ENCODE results near the gene TBC1D21. TPM values are rescaled to one million over a fixed set of nuclear protein-coding genes. Genes with fewer than 3 reads are reported as not detected.

The TBC1D21 gene
- total and polyA plus RNA-seq, 2 of the 8 experiments (the other 6 are each of a cell fraction or from before 2014, with no cell fraction given): not detected

DNA sequence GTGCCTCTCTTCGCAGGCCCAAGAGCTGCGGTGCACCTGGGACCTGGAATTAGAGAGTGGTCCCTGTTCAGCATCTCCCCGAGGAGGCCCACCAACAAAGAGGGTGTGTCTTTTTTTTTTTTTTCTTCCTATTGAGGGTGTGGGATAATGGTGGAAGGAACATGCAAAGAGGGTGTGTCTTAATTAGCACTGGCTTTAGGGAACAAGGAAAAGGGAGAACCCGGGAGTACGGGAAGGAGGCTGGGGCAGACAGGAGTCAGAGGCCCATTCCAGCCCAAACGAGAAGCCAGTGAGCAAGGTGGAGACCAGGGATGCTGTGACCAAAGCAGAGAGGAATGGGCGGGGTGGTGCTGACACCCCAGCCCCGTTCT is 52.5 kb downstream of the TBC1D21 start:
- Histone ChIP-seq H2BK5ac (ENCODE audit: low read depth, low read length) (peak overlapping the region; percentile 52; the same call in 1 of the 2 replicates), H3K36me3 (ENCODE audit: control insufficient read depth in 2 of 4, insufficient read depth in 4 of 4, low read length in 3 of 4) (no peaks in the 10 kb centered on the region), H3K4me2 (ENCODE audit: insufficient read depth in 1 of 2, low read depth in 2 of 2, low read length in 2 of 2) (peak overlapping the region; percentile 87), H3K56ac (replicated peaks; ENCODE audit: insufficient read length, low read depth, low read length) (no peak overlapping the region), H2AK5ac (ENCODE audit: low read depth, low read length) (0 out of 2 replicates have a peak overlapping the region, but pooled peaks have one; percentile 47), H2BK120ac (replicated peaks; ENCODE audit: low read depth, low read length) (no peak overlapping the region), H2BK12ac (ENCODE audit: low read depth, low read length) (peak overlapping the region; percentile 64; the same call in 1 of the 2 replicates), H2BK15ac (ENCODE audit: low read length) (no peak overlapping the region), H3K4ac (replicated peaks; ENCODE audit: insufficient read length, low read depth, low read length) (no peak overlapping the region), H2BK20ac (ENCODE audit: low read length) (peak overlapping the region; percentile 80; the same call in 1 of the 2 replicates), H3K79me2 (ENCODE audit: control insufficient read depth in 1 of 2, insufficient read depth in 2 of 2, low read length in 2 of 2) (no peaks in the 10 kb centered on the region), H4K8ac (ENCODE audit: extremely low read depth, insufficient read depth, low read length) (no peak overlapping the region), H3K18ac (ENCODE audit: extremely low read depth, low read length) (peak overlapping the region; percentile 60), H3K23me2 (ENCODE audit: low read depth, low read length) (peaks cover 14% of the 10 kb centered on the region), H2AFZ (ENCODE audit: low read length) (no peak overlapping the region), H4K5ac (ENCODE audit: insufficient read length, low read depth, low read length) (no peak overlapping the region), H3K14ac (ENCODE audit: insufficient read length) (no peak overlapping the region), H4K20me1 (replicated peaks in 1 of 2; ENCODE audit: control insufficient read depth in 1 of 2, insufficient read depth in 2 of 2, low read length in 2 of 2) (peaks cover 0 to 7% of the 10 kb centered on the region in 2 experiments), H3K79me1 (ENCODE audit: low read depth, low read length) (peaks cover 2% of the 10 kb centered on the region; the same call in 1 of the 2 replicates), H3K9me3 (ENCODE audit: insufficient read depth in 2 of 2, low read depth in 1 of 2, low read length in 1 of 2) (no peaks in the 10 kb centered on the region), H3K4me1 (replicated peaks in 1 of 4; ENCODE audit: control insufficient read depth in 3 of 4, insufficient read depth in 4 of 4, low read length in 3 of 4) (peaks cover 0 to 51% (median 38%) of the 10 kb centered on the region in 4 experiments; a peak in 6 of 7 replicates), H3K9ac (replicated peaks in 1 of 4; ENCODE audit: extremely low read depth in 1 of 4, low read depth in 3 of 4, low read length in 3 of 4) (no peak overlapping the region), H3K23ac (ENCODE audit: insufficient read length) (no peak overlapping the region), H3K27me3 (replicated peaks in 1 of 4; ENCODE audit: control insufficient read depth in 3 of 4, extremely low read depth in 1 of 4, insufficient read depth in 3 of 4, low read length in 3 of 4) (peaks cover 0 to 6% (median 2%) of the 10 kb centered on the region in 4 experiments; a peak in 3 of 7 replicates), H4K91ac (replicated peaks; ENCODE audit: insufficient read length, low read length) (no peak overlapping the region), H3K27ac (ENCODE audit: low read depth, low read length) (no peak overlapping the region), H3K4me3 (ENCODE audit: extremely low read depth in 1 of 4, insufficient read depth in 2 of 4, low read depth in 3 of 4, low read length in 4 of 4) (peak overlapping the region; percentile 35 to 71 (median 53); a peak in 4 of 8 replicates)
- ChIA-PET POLR2A (ENCODE audit: partially characterized antibody) (interaction anchor here (1.5 to 2.3 kb wide), 2 partner anchors 9 to 17 kb away, joined by 3 to 14 read pairs; no protein-coding TSS in a partner anchor), CTCF (ENCODE audit: partially characterized antibody) (interaction anchor here (0.6 to 5.1 kb wide), 5 partner anchors 10 to 226 kb away, joined by 3 to 38 read pairs (median 5); no protein-coding TSS in a partner anchor)
- TF ChIP-seq TAF7 (optimal IDR thresholded peaks at IDR 0.05; ENCODE audit: borderline replicate concordance, low read depth, low read length) (peak; percentile 2), JUND (IDR thresholded peaks at IDR 0.05; ENCODE audit: low read length) (no peak)
- DNase-seq (ENCODE audit: low read depth in 1 of 2, low spot score in 2 of 2) (no peak), FAIRE-seq (no peak)
- WGBS, 2 experiments (ENCODE audit: extremely low coverage in 1 of 2, insufficient coverage in 1 of 2, insufficient read length in 1 of 2, insufficient replicate concordance in 2 of 2, low coverage in 1 of 2, low lambda C conversion rate in 2 of 2, missing lambda C conversion rate in 1 of 2): 71% methylated on average over 8 of the region's 8 CpGs; no CpG with 5 or more reads in 1 of the 2 experiments

All from H1 (cell line).